ENCODE measurements around the gene FAM193A.

The FAM193A gene

GRCh38 chr4:2745981-2746806 is 209.7 kb downstream of the FAM193A start:
- Histone ChIP-seq H3K4me1 (ENCODE audit: insufficient read depth, low read length, severe bottlenecking) (peaks cover 34% of the 10 kb centered on the region), H3K79me2 (ENCODE audit: insufficient read depth, low read length) (no peaks in the 10 kb centered on the region), H3K27me3 (ENCODE audit: insufficient read depth, low read length) (no peaks in the 10 kb centered on the region), H3K36me3 (ENCODE audit: insufficient read depth, low read length) (peaks cover 41% of the 10 kb centered on the region), H3K27ac (ENCODE audit: low read depth, low read length, poor library complexity, severe bottlenecking) (peak overlapping the region; percentile 85), H3K4me2 (ENCODE audit: low read length) (peak overlapping the region; percentile 49), H3K9me3 (ENCODE audit: low read length) (no peaks in the 10 kb centered on the region), H3K9ac (ENCODE audit: low read length) (peak overlapping the region; percentile 40; the same call in 1 of the 2 replicates), H3F3A (ENCODE audit: insufficient read depth, low read length) (no peaks in the 10 kb centered on the region), H4K20me1 (ENCODE audit: insufficient read depth, low read length) (no peaks in the 10 kb centered on the region), H2AFZ (ENCODE audit: low read length) (no peak overlapping the region), H3K9me2 (ENCODE audit: low read depth, low read length) (no peaks in the 10 kb centered on the region), H3K4me3 (ENCODE audit: low read depth, low read length, poor library complexity, severe bottlenecking) (no peak overlapping the region)
- TF ChIP-seq CTCF (IDR thresholded peaks at IDR 0.05; ENCODE audit: low read length) (no peak), EZH2 (IDR thresholded peaks at IDR 0.05; ENCODE audit: borderline replicate concordance, low read length) (no peak)

GRCh38 chr4:2746891-2747695 is 210.6 kb downstream of the FAM193A start:
- H3K9me3 ChIP-seq (ENCODE audit: low read length), result no peaks in the 10 kb centered on the region
- peak overlapping the region; percentile 49 for H3K4me2 ChIP-seq (ENCODE audit: low read length)
- H3F3A ChIP-seq (ENCODE audit: insufficient read depth, low read length), result no peaks in the 10 kb centered on the region
- H3K27ac ChIP-seq (ENCODE audit: low read depth, low read length, poor library complexity, severe bottlenecking), result peak overlapping the region; percentile 85
- H4K20me1 ChIP-seq (ENCODE audit: insufficient read depth, low read length), result no peaks in the 10 kb centered on the region
- TF ChIP-seq CTCF (IDR thresholded peaks at IDR 0.05; ENCODE audit: low read length) (no peak), EZH2 (IDR thresholded peaks at IDR 0.05; ENCODE audit: borderline replicate concordance, low read length) (no peak)
- H3K9ac ChIP-seq (ENCODE audit: low read length), result peak overlapping the region; percentile 20; the same call in 1 of the 2 replicates
- H3K27me3 ChIP-seq (ENCODE audit: insufficient read depth, low read length), result no peaks in the 10 kb centered on the region
- no peaks in the 10 kb centered on the region for H3K9me2 ChIP-seq (ENCODE audit: low read depth, low read length)
- peak overlapping the region; percentile 11 for H3K4me3 ChIP-seq (ENCODE audit: low read depth, low read length, poor library complexity, severe bottlenecking)
- peaks cover 38% of the 10 kb centered on the region; the same call in 1 of the 2 replicates for H3K36me3 ChIP-seq (ENCODE audit: insufficient read depth, low read length)
- H3K79me2 ChIP-seq (ENCODE audit: insufficient read depth, low read length), result no peaks in the 10 kb centered on the region
- peaks cover 34% of the 10 kb centered on the region for H3K4me1 ChIP-seq (ENCODE audit: insufficient read depth, low read length, severe bottlenecking)
- H2AFZ ChIP-seq (ENCODE audit: low read length), result no peak overlapping the region

- TF ChIP-seq CTCF (IDR thresholded peaks at IDR 0.05; ENCODE audit: low read length) (no peak), EZH2 (IDR thresholded peaks at IDR 0.05; ENCODE audit: borderline replicate concordance, low read length) (no peak)
Observed at GRCh38 chr4:2750719-2751605, 214.5 kb downstream of the FAM193A start.

More at GRCh38 chr4:2750719-2751605, 214.5 kb downstream of the FAM193A start:
- H4K20me1 ChIP-seq (ENCODE audit: insufficient read depth, low read length), result no peaks in the 10 kb centered on the region
- H3K79me2 ChIP-seq (ENCODE audit: insufficient read depth, low read length), result 0 out of 2 replicates have a peak, but pooled peaks cover 6% of the 10 kb centered on the region
- no peak overlapping the region for H3K4me3 ChIP-seq (ENCODE audit: low read depth, low read length, poor library complexity, severe bottlenecking)
- H2AFZ ChIP-seq (ENCODE audit: low read length), result no peak overlapping the region
- no peaks in the 10 kb centered on the region for H3K27me3 ChIP-seq (ENCODE audit: insufficient read depth, low read length)
- H3K9me2 ChIP-seq (ENCODE audit: low read depth, low read length), result no peaks in the 10 kb centered on the region
- H3K27ac ChIP-seq (ENCODE audit: low read depth, low read length, poor library complexity, severe bottlenecking), result no peak overlapping the region
- H3K4me2 ChIP-seq (ENCODE audit: low read length), result no peak overlapping the region
- H3K4me1 ChIP-seq (ENCODE audit: insufficient read depth, low read length, severe bottlenecking), result peaks cover 36% of the 10 kb centered on the region
- no peak overlapping the region for H3K9ac ChIP-seq (ENCODE audit: low read length)
- H3K36me3 ChIP-seq (ENCODE audit: insufficient read depth, low read length), result peaks cover 10% of the 10 kb centered on the region; the same call in 1 of the 2 replicates
- H3K9me3 ChIP-seq (ENCODE audit: low read length), result no peaks in the 10 kb centered on the region
- no peaks in the 10 kb centered on the region for H3F3A ChIP-seq (ENCODE audit: insufficient read depth, low read length)

All from OCI-LY1 (cell line).